HS-27A (cell line): ENCODE results near the gene POM121L2.
"Not testable (repeated sequence)": the region's sequence is repeated elsewhere in the genome, so short reads cannot be mapped to it uniquely, and the experiment has no call there.

Source experiments
- DNase-seq: peaks from one replicate; pipeline ENCODE4 v3.0.0-alpha.2; 2012; ENCODE audit warnings: low read depth, missing footprints

POM121L2 gene

GRCh38 chr6:27293436-27294098, 18.5 kb downstream of the POM121L2 start:
- DNase-seq, result no peak

GRCh38 chr6:27290850-27291208, 21.2 kb downstream of the POM121L2 start:
- no peak for DNase-seq

GRCh38 chr6:27290065-27290849, 21.8 kb downstream of the POM121L2 start:
- DNase-seq, result no peak

GRCh38 chr6:27288136-27289044, 23.7 kb downstream of the POM121L2 start:
- no peak for DNase-seq

GRCh38 chr6:27287751-27288135, 24.3 kb downstream of the POM121L2 start:
- DNase-seq, result no peak

GRCh38 chr6:27286141-27286540, 25.9 kb downstream of the POM121L2 start:
- DNase-seq, result no peak

GRCh38 chr6:27283279-27283678, 28.8 kb downstream of the POM121L2 start:
- DNase-seq, result no peak

GRCh38 chr6:27281569-27281968, 30.5 kb downstream of the POM121L2 start:
- DNase-seq, result no peak

GRCh38 chr6:27281105-27281539, 31.0 kb downstream of the POM121L2 start:
- no peak for DNase-seq

- no peak for DNase-seq
These were observed 31.5 kb downstream of the POM121L2 start for GRCh38 chr6:27280540-27281000.

GRCh38 chr6:27280064-27280539, 32.0 kb downstream of the POM121L2 start:
- DNase-seq, result no peak

GRCh38 chr6:27279513-27280063, 32.5 kb downstream of the POM121L2 start:
- DNase-seq, result no peak

GRCh38 chr6:27275025-27275956, 36.8 kb downstream of the POM121L2 start:
- no peak for DNase-seq

- no peak for DNase-seq
These were observed 38.3 kb downstream of the POM121L2 start for GRCh38 chr6:27273783-27274182.

- no peak for DNase-seq
These were observed 43.3 kb downstream of the POM121L2 start for GRCh38 chr6:27268803-27269202.

GRCh38 chr6:27267857-27268434, 44.1 kb downstream of the POM121L2 start:
- no peak for DNase-seq

GRCh38 chr6:27267003-27267402, 45.1 kb downstream of the POM121L2 start:
- not testable (repeated sequence) for DNase-seq

- no peak for DNase-seq
These were observed 48.2 kb downstream of the POM121L2 start for GRCh38 chr6:27263886-27264285.

GRCh38 chr6:27260836-27261375, 51.2 kb downstream of the POM121L2 start:
- DNase-seq, result no peak

- DNase-seq, result no peak
These were observed 51.7 kb downstream of the POM121L2 start for GRCh38 chr6:27260369-27260768.
